Lower leg skin (tissue), 3 donors: ENCODE data around the gene HEXIM2.

Experiments
- POLR2A ChIP-seq, 2 donors: fragments of 450-650 bp; IDR thresholded peaks; one replicate each; pipeline ENCODE4 v1.6.1; 2016 to 2017; ENCODE audit warnings: antibody characterized with exemption in 2 of 2, mild to moderate bottlenecking in 1 of 2, moderate library complexity in 1 of 2
- TF ChIP-seq, protein P1 (sequence below), 3 donors: fragments of 450-650 bp; IDR thresholded peaks; one replicate each; pipeline ENCODE4 v1.5.1; 2016; ENCODE audit warnings: antibody characterized with exemption in 3 of 3, mild to moderate bottlenecking in 3 of 3, moderate library complexity in 2 of 3

DNA sequence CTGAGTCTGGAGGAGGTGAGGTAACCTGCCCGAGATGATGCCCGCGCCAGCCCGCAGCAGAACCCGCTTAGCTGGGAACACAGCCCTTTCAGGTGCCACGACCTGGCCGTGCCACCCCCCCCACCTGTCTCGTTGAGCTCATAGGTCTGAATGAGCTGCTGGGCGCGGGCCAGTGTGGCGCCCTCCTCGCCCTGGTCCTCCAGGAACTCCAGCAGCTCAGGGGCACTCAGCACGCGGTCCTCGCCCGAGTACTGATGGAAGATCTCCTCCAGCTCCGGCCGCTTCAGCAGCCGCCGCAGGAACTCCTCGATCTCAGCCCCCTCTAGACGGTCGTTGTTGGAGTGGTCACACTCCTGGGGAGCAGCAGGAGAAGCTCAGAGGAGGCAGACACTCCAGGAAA lies 43.0 kb upstream of the HEXIM2 start:
- TF ChIP-seq, protein P1, sequence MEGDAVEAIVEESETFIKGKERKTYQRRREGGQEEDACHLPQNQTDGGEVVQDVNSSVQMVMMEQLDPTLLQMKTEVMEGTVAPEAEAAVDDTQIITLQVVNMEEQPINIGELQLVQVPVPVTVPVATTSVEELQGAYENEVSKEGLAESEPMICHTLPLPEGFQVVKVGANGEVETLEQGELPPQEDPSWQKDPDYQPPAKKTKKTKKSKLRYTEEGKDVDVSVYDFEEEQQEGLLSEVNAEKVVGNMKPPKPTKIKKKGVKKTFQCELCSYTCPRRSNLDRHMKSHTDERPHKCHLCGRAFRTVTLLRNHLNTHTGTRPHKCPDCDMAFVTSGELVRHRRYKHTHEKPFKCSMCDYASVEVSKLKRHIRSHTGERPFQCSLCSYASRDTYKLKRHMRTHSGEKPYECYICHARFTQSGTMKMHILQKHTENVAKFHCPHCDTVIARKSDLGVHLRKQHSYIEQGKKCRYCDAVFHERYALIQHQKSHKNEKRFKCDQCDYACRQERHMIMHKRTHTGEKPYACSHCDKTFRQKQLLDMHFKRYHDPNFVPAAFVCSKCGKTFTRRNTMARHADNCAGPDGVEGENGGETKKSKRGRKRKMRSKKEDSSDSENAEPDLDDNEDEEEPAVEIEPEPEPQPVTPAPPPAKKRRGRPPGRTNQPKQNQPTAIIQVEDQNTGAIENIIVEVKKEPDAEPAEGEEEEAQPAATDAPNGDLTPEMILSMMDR (IDR thresholded peaks at IDR 0.05), result no peak
- TF ChIP-seq POLR2A (IDR thresholded peaks at IDR 0.05), result no peak
